ENCODE measurements around the gene RIMBP2.

The RIMBP2 gene

DNA sequence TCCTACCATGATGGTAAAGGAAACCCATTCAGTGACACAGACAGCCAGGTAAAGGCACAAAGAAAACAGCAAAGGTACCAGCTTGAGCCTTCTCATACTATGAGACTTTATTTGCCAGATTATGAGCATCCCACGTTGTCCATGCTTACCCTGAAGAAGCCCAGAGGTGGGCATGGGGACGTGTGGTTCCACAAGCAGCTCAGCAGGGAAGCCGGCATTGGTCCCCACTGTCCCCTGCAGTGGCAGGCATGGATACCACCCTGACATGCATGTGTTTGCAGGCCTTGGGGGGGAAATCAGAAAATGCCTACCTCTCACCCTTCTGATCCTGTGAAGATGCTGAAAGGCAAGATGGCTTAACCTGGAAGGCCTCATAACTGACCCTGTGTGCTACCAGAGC is 195.3 kb downstream of the RIMBP2 start (continued):
- TF ChIP-seq, protein P1, sequence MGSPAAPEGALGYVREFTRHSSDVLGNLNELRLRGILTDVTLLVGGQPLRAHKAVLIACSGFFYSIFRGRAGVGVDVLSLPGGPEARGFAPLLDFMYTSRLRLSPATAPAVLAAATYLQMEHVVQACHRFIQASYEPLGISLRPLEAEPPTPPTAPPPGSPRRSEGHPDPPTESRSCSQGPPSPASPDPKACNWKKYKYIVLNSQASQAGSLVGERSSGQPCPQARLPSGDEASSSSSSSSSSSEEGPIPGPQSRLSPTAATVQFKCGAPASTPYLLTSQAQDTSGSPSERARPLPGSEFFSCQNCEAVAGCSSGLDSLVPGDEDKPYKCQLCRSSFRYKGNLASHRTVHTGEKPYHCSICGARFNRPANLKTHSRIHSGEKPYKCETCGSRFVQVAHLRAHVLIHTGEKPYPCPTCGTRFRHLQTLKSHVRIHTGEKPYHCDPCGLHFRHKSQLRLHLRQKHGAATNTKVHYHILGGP (tag by site-specific recombination; IDR thresholded peaks at IDR 0.05): no peak
- no peak for TF ChIP-seq ZNF211 (tag by site-specific recombination; IDR thresholded peaks at IDR 0.05; ENCODE audit: low read depth)

DNA sequence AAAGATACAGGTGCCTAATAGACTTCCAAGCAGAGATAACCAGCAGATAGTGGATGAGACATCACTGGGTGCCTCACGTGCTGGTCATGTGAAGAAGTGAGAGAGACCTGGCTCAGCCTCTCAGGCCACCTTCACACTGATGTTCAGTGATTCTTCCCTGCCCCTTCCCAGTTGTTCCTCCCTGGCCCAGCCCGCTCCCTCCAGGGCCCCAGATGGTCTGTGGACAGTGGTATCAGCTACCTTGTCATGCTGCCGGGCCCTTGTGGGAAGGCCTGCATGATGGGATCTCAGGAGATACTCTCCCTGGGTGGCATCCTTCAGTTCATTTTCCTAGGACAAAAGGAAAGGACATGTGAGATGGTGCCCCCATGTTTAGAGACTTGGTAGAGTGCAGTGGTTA is 198.5 kb downstream of the RIMBP2 start:
- H3K9me3 ChIP-seq (ENCODE audit: control insufficient read depth, insufficient read depth, low read depth, low read length): no peaks in the 10 kb centered on the region

DNA sequence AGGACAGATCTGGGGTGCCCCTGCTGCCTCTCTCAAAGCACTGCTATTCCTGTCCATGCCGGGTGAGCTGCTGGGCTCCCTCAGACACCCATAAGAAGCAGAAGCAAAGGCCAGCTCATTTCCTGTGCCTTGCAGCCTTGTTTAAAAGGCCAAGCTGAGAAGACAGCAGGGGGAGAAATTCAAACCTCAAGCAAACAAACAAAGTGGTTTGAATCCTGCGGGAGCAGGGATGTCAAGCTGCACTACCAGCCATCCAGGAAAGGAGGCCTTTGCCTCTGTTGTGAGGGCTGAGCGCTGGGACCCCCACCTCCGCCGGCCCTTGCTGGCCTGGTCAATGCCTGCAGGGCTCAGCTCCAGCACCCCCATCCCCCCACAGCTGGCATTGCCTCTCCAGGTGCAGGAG is 201.9 kb downstream of the RIMBP2 start:
- ChIA-PET CTCF (no interaction called here), POLR2A (no interaction called here)
- no peak overlapping the region for H3K27ac ChIP-seq (ENCODE audit: extremely low read depth, low read depth, low read length)
- H3K9me3 ChIP-seq (ENCODE audit: control insufficient read depth, insufficient read depth, low read depth, low read length): no peaks in the 10 kb centered on the region
- H3K4me3 ChIP-seq (ENCODE audit: low read depth, low read length): no peak overlapping the region
- no peaks in the 10 kb centered on the region for H3K36me3 ChIP-seq (ENCODE audit: control insufficient read depth in 2 of 2, insufficient read depth in 1 of 2, low read length in 2 of 2)
- no peaks in the 10 kb centered on the region for H3K4me1 ChIP-seq (ENCODE audit: control insufficient read depth, insufficient read depth, low read length)
- no peak for TF ChIP-seq ZNF157 (tag by site-specific recombination; IDR thresholded peaks at IDR 0.05)
- TF ChIP-seq, protein P2, sequence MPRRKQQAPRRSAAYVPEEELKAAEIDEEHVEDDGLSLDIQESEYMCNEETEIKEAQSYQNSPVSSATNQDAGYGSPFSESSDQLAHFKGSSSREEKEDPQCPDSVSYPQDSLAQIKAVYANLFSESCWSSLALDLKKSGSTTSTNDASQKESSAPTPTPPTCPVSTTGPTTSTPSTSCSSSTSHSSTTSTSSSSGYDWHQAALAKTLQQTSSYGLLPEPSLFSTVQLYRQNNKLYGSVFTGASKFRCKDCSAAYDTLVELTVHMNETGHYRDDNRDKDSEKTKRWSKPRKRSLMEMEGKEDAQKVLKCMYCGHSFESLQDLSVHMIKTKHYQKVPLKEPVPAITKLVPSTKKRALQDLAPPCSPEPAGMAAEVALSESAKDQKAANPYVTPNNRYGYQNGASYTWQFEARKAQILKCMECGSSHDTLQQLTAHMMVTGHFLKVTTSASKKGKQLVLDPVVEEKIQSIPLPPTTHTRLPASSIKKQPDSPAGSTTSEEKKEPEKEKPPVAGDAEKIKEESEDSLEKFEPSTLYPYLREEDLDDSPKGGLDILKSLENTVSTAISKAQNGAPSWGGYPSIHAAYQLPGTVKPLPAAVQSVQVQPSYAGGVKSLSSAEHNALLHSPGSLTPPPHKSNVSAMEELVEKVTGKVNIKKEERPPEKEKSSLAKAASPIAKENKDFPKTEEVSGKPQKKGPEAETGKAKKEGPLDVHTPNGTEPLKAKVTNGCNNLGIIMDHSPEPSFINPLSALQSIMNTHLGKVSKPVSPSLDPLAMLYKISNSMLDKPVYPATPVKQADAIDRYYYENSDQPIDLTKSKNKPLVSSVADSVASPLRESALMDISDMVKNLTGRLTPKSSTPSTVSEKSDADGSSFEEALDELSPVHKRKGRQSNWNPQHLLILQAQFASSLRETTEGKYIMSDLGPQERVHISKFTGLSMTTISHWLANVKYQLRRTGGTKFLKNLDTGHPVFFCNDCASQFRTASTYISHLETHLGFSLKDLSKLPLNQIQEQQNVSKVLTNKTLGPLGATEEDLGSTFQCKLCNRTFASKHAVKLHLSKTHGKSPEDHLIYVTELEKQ (tag by site-specific recombination; IDR thresholded peaks at IDR 0.05; ENCODE audit: borderline replicate concordance): no peak
- TF ChIP-seq, protein P3, sequence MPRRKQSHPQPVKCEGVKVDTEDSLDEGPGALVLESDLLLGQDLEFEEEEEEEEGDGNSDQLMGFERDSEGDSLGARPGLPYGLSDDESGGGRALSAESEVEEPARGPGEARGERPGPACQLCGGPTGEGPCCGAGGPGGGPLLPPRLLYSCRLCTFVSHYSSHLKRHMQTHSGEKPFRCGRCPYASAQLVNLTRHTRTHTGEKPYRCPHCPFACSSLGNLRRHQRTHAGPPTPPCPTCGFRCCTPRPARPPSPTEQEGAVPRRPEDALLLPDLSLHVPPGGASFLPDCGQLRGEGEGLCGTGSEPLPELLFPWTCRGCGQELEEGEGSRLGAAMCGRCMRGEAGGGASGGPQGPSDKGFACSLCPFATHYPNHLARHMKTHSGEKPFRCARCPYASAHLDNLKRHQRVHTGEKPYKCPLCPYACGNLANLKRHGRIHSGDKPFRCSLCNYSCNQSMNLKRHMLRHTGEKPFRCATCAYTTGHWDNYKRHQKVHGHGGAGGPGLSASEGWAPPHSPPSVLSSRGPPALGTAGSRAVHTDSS (tag by site-specific recombination; IDR thresholded peaks at IDR 0.05): no peak
- no peak for TF ChIP-seq KLF10 (tag by site-specific recombination; IDR thresholded peaks at IDR 0.05)
- TF ChIP-seq, protein P4, sequence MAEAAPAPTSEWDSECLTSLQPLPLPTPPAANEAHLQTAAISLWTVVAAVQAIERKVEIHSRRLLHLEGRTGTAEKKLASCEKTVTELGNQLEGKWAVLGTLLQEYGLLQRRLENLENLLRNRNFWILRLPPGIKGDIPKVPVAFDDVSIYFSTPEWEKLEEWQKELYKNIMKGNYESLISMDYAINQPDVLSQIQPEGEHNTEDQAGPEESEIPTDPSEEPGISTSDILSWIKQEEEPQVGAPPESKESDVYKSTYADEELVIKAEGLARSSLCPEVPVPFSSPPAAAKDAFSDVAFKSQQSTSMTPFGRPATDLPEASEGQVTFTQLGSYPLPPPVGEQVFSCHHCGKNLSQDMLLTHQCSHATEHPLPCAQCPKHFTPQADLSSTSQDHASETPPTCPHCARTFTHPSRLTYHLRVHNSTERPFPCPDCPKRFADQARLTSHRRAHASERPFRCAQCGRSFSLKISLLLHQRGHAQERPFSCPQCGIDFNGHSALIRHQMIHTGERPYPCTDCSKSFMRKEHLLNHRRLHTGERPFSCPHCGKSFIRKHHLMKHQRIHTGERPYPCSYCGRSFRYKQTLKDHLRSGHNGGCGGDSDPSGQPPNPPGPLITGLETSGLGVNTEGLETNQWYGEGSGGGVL (tag by site-specific recombination; IDR thresholded peaks at IDR 0.05): no peak
- TF ChIP-seq ZNF391 (tag by site-specific recombination; IDR thresholded peaks at IDR 0.05; ENCODE audit: borderline replicate concordance, low read depth): no peak
- TF ChIP-seq ZNF549 (tag by site-specific recombination; IDR thresholded peaks at IDR 0.05): no peak
- TF ChIP-seq KLF16 (tag by site-specific recombination; IDR thresholded peaks at IDR 0.05): no peak
- TF ChIP-seq MEIS1 (CRISPR knock-in tag; IDR thresholded peaks at IDR 0.05; ENCODE audit: borderline replicate concordance): no peak
- TF ChIP-seq ZFHX2 (tag by site-specific recombination; conservative IDR thresholded peaks at IDR 0.05): no peak
- no peak for TF ChIP-seq RBAK (tag by site-specific recombination; IDR thresholded peaks at IDR 0.05)
- TF ChIP-seq SALL2 (tag by site-specific recombination; IDR thresholded peaks at IDR 0.05; ENCODE audit: borderline replicate concordance): no peak
- TF ChIP-seq, protein P5, sequence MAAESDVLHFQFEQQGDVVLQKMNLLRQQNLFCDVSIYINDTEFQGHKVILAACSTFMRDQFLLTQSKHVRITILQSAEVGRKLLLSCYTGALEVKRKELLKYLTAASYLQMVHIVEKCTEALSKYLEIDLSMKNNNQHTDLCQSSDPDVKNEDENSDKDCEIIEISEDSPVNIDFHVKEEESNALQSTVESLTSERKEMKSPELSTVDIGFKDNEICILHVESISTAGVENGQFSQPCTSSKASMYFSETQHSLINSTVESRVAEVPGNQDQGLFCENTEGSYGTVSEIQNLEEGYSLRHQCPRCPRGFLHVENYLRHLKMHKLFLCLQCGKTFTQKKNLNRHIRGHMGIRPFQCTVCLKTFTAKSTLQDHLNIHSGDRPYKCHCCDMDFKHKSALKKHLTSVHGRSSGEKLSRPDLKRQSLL (tag by site-specific recombination; IDR thresholded peaks at IDR 0.05): no peak
- TF ChIP-seq OSR2 (tag by site-specific recombination; IDR thresholded peaks at IDR 0.05): no peak
- TF ChIP-seq ZIC2 (tag by site-specific recombination; IDR thresholded peaks at IDR 0.05): no peak
- no peak for TF ChIP-seq ZEB2 (tag by site-specific recombination; IDR thresholded peaks at IDR 0.05)
- no peak for TF ChIP-seq ZNF792 (tag by site-specific recombination; IDR thresholded peaks at IDR 0.05)
- TF ChIP-seq ZXDB (tag by site-specific recombination; IDR thresholded peaks at IDR 0.05): no peak
- TF ChIP-seq, protein P6, sequence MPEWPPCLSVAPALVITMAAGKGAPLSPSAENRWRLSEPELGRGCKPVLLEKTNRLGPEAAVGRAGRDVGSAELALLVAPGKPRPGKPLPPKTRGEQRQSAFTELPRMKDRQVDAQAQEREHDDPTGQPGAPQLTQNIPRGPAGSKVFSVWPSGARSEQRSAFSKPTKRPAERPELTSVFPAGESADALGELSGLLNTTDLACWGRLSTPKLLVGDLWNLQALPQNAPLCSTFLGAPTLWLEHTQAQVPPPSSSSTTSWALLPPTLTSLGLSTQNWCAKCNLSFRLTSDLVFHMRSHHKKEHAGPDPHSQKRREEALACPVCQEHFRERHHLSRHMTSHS (tag by site-specific recombination; IDR thresholded peaks at IDR 0.05): no peak
- TF ChIP-seq ZNF830 (tag by site-specific recombination; IDR thresholded peaks at IDR 0.05; ENCODE audit: low read depth): no peak

More for the DNA sequence above, 198.5 kb downstream of the RIMBP2 start:
- no peaks in the 10 kb centered on the region for H3K36me3 ChIP-seq (ENCODE audit: control insufficient read depth in 2 of 2, insufficient read depth in 1 of 2, low read length in 2 of 2)
- CTCF ChIA-PET: no interaction called here
- no peak overlapping the region for H3K27ac ChIP-seq (ENCODE audit: extremely low read depth, low read depth, low read length)
- H3K4me1 ChIP-seq (ENCODE audit: control insufficient read depth, insufficient read depth, low read length): no peaks in the 10 kb centered on the region
- POLR2A ChIA-PET: no interaction called here
- no peak overlapping the region for H3K4me3 ChIP-seq (ENCODE audit: low read depth, low read length)
- TF ChIP-seq ZNF514 (tag by site-specific recombination; IDR thresholded peaks at IDR 0.05): no peak

All from HEK293 (cell line).